ENCODE results near the gene CLPTM1.
"Not testable (repeated sequence)": the region's sequence is repeated elsewhere in the genome, so short reads cannot be mapped to it uniquely, and the experiment has no call there.

Gene CLPTM1

DNA sequence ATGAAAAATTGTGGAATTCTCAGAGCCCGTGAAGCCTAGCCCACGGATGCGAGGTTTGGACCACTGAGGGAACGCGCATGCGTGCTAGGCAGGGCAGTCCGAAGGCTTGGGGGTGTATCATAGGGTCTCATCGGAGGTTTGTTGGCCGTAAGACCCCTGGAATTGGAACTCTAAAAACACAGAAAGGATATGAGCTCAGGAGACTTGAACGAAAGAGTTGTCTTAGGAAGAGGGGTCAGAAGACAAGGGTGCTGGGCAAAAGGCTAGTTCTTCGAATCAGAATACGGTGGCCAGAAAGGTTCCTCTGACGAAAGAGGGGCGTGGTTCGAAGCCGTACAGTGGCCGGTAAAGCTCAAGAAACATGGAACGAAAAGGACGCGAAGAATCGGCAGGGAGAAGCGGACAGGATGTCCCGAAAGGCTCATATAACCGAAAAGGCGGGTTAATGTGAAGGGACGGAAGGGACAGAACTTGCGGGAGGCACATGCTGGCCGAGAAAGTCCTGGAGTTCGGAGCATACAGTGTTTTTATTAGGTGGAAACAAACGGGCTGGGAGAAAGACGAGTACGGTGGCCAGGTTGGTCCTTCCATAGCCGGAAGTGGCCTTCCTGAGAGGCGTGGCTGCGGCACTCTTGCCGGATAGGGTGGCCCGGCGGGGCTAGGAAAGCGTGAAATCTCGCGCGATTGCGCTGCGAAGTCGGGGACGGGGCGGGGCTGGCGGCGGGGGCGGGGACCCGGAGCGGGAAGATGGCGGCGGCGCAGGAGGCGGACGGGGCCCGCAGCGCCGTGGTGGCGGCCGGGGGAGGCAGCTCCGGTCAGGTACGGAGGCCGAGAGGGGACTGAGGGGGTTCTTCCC lies at the start of gene CLPTM1:
Gene CLPTM1 (plus strand): TSS at position 732 of the 856 bp plus-strand sequence. CDS start 16 bp downstream, at position 748.
- DNase-seq = peak; percentile 93

DNA sequence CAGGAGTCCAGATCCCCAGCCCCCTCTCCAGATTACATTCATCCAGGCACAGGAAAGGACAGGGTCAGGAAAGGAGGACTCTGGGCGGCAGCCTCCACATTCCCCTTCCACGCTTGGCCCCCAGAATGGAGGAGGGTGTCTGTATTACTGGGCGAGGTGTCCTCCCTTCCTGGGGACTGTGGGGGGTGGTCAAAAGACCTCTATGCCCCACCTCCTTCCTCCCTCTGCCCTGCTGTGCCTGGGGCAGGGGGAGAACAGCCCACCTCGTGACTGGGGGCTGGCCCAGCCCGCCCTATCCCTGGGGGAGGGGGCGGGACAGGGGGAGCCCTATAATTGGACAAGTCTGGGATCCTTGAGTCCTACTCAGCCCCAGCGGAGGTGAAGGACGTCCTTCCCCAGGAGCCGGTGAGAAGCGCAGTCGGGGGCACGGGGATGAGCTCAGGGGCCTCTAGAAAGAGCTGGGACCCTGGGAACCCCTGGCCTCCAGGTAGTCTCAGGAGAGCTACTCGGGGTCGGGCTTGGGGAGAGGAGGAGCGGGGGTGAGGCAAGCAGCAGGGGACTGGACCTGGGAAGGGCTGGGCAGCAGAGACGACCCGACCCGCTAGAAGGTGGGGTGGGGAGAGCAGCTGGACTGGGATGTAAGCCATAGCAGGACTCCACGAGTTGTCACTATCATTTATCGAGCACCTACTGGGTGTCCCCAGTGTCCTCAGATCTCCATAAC lies 49.6 kb upstream of the CLPTM1 start, which contains the start of gene APOE:
Gene APOE (plus strand): TSS at position 360 of the 724 bp plus-strand sequence. CDS start 829 bp downstream, outside the sequence.
- no peak for DNase-seq

- DNase-seq = no peak
These were observed 47.6 kb upstream of the CLPTM1 start for GRCh38 chr19:44907613-44908012.

GRCh38 chr19:44908074-44908835 lies 46.9 kb upstream of the CLPTM1 start:
- no peak for DNase-seq

GRCh38 chr19:44908836-44909261 lies 46.3 kb upstream of the CLPTM1 start:
- DNase-seq = no peak

- no peak for DNase-seq
These were observed 45.4 kb upstream of the CLPTM1 start for GRCh38 chr19:44909775-44910174.

DNA sequence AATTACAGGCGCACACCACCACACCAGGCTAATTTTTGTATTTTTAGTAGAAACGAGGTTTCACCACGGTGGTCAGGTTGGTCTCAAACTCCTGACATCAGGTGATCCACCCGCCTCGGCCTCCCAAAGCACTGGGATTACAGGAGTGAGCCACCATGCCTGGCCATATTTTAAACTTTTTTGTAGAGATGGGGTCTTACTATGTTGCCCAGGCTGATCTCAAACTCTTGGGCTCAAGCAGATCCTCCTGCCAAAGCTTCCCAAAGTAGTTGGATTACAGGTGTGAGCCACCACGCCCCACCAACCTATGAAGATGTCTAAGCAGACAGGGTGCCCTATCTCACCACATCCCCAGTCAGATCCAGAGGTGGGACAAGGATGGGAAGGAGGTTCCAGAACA lies 43.3 kb upstream of the CLPTM1 start:
- not testable (repeated sequence) for DNase-seq

DNA sequence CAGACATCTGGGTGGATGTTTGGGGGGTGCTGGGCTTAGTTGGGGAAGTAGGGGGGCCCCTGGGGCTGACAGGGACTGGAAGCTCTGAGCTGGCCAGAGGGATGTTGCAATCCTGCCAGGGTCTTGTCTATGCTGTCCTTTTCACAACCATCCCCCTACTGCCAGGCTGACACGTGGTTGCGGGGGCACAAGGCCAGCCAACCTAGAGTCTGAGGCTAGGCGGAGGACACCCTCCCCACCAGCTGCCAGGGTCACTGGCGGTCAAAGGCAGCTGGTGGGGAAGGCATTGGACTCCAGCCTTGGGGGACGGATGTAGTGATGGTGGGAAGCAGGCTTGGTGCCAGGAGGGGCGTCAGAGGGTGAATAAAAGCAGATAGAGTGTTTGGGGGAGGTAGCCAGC lies 42.3 kb upstream of the CLPTM1 start:
- DNase-seq = no peak

DNA sequence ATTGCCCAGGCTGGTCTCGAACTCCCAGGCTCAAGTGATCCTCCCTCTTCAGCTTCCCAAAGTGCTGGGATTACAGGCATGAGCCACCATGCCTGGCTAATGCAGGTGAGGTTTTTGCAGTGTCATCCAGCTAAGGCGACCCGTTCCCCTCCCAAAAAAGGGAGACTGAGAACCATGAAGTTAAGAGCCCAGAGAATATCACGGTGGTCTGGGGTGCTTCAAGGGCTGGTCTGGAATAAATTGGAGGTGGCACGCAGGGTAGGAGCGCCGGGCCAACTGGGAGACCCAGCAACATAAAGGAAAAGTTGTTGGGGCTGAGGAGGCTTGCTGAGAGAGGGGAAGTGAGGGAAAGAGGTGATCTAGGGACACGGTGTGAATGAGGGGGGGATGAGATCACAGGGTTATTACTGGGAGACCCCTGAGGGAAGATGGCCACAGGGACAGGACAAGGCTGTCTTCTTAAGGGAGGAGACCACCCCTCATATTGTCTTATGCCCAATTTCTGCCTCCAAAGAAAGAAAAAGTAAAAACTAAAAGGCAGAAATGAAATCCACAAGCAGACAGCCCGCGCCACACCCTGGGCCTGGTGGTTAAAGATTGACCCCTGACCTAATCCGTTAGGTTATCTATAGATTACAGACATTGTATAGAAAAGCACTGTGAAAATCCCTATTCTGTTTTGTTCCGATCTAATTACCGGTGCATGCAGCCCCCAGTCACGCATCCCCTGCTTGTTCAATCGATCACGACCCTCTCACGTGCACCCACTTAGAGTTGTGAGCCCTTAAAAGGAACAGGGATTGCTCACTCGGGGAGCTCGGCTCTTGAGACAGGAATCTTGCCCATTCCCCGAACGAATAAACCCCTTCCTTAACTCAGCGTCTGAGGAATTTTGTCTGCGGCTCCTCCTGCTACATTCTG lies 41.4 kb upstream of the CLPTM1 start:
- not testable (repeated sequence) for DNase-seq

DNA sequence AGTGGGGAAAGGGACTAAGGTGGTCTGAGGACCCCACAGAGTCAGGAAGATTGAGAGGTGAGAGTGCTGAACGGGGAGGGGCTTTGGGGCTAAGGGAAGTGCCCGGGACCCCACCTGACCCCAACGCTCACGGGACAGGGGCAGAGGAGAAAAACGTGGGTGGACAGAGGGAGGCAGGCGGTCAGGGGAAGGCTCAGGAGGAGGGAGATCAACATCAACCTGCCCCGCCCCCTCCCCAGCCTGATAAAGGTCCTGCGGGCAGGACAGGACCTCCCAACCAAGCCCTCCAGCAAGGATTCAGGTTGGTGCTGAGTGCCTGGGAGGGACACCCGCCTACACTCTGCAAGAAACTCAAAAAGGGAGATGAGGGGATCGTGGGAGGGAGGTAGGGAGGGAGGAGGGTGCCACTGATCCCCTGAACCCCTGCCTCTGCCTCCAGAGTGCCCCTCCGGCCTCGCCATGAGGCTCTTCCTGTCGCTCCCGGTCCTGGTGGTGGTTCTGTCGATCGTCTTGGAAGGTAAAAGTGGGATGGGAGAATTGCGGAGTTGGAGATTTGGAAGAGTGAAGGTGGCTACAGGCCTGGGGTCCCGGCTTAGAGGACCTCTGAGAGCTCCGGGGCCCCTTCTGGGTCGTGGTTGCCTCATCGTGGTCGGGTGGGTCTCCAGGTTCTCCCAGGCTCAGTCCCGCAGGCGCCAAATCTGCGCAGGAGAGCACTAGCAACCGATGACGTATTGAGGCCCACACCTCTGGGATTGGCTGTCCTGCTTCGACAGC lies 40.6 kb upstream of the CLPTM1 start, which contains the start of gene APOC1:
Gene APOC1 (plus strand): TSS at position 176 of the 774 bp plus-strand sequence. CDS start 284 bp downstream, at position 460.
- peak; percentile 82 for DNase-seq

- DNase-seq = no peak
These were observed 30.9 kb upstream of the CLPTM1 start for GRCh38 chr19:44924243-44924725.

DNA sequence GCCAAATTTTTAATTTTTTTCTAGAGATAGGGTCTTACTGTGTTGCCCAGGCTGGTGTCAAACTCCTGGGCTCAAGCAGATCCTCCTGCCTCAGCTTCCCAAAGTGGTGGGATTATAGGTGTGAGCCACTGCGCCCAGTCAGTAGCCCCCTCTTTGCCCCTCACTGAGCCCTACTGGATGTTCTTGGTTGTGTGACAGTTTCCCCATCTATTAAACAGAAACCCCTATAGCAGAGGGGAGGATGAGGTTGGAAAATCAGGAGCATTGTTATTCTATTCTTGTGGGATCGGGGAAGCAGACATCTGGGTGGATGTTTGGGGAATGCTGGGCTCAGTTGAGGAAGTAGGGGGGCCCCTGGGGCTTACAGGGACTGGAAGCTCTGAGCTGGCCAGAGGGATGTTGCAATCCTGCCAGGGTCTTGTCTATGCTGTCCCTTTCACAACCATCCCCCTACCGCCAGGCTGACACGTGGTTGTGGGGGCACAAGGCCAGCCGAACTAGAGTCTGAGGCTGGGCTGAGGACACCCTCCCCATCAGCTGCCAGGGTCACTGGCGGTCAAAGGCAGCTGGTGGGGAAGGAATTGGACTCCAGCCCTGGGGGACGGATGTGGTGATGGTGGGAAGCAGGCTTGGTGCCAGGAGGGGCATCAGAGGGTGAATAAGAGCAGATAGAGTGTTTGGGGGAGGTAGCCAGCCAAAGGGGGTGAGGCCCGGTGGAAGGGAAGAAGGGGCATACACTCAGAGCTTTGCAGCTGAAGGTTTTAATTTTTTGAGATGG lies 29.9 kb upstream of the CLPTM1 start:
- no peak for DNase-seq

GRCh38 chr19:44926245-44927077 lies 28.7 kb upstream of the CLPTM1 start:
- DNase-seq = not testable (repeated sequence)

DNA sequence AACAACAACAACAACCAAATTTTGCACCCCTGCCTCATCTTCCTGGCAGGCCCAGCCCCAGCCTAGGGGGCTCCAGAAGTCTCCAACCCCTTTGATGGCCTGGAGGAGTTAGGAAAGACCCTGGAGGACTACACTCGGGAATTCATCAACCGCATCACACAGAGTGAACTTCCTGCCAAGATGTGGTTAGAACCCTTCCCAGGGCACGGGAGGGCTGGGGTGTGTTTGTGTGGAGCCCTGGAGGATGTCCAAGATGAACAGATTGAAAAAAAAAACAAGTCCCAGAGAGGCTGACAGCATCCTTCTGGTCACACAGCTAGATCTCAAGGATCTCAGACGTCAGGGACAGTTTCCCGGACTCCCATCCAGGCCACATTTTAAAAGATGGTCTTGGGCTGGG lies 27.4 kb upstream of the CLPTM1 start:
- no peak for DNase-seq

DNA sequence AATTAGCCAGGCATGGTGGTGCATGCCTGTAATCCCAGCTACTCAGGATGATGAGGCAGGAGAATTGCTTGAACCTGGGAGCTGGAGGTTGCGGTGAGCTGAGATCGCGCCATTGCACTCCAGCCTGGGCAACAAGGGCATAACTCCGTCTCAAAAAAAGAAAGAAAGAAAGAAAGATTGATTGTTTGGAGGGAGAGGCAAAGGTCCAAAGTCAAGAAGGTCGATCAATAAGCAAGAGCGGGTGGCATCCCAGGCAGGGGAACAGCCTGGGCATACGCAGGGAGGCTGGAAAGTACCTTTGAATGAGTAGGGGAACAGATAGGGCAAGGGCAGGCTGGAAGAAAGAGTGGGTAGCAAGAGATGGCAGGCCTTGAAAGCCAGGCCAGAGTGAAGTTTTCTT lies 25.1 kb upstream of the CLPTM1 start:
- DNase-seq = no peak

DNA sequence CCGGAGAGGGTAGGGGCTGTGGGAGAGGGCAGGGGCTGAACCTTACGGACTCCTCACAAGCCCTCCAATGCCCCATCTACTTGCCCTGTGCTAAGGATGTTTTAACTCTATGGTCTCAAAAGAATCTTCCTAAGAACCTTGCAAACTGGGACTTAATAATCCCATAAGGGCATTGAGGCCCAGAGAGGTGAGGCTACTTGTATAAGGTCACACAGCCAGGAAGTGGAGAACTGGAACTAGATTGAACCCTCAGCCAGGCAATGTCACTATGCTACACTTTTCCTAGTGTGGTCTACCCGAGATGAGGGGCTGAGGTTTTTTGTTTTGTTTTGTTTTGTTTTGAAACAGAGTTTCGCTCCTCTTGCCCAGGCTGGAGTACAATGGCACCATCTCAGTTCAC lies 23.6 kb upstream of the CLPTM1 start:
- no peak for DNase-seq

DNA sequence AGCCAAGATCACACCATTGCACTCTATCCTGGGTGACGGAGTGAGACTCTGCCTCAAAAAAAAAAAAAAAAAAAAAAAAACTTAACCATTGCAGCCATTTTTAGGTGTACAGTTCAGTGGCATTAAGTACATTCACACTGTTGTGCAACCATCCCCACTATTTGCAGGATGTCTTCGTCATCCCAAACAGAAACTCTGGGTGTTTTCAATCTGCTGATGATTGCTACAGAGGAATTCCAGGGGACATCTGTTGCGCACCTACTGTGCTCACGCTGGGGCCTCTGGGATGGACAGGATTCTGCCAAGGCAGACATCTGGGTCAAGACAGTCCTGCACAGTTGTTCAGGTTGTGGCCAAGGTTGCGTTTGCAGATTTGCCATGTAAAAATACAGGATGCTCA lies 15.5 kb upstream of the CLPTM1 start:
- DNase-seq = no peak

DNA sequence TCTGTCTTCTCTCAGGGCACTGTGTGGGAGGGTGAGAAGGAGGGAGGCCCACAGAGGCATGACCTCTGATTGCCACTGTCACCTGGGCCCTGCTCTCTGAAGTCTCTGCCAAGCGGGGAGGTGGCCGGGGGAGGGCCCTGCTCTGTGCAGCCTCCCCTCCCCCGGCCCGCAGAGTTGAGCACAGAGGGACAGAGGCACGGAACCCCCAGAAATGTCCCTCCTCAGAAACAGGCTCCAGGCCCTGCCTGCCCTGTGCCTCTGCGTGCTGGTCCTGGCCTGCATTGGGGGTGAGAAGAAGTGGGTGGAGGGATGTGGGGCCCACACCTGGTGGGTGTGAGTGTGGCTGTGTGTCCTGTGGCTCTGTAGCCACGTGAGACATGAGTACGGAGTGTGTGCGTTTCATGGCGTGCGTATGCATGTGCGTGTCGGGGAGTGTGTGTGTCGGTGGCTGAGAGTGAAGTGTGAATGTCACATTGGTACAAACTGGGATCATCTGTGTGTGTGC lies 13.1 kb upstream of the CLPTM1 start, which contains the start of gene APOC4:
Gene APOC4 (plus strand): TSS at position 171 of the 505 bp plus-strand sequence. CDS start 41 bp downstream, at position 212.
- DNase-seq = no peak

DNA sequence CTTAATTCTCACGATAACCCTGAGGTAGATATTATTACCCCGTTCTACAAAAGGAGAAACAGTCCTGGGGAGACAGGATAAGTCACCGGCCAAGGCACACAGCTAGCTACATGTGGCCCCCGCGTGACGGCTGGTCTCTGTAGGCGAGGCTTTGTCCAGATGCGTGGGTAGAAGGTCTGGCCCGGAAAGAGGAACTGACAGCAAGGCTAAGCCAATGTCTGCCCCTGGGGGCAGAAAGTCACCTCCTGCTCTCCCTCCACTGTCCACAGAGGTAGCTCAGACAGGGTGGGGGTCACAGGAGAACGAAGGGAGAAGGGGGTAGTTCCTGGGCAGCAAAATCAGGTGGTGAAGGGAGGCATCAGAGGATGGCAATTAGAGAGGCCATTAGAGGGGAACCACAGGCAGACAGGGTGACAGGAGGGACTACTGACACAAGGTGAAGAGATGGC lies 11.4 kb upstream of the CLPTM1 start:
- no peak for DNase-seq

All from NCI-H1105 treated with DMSO at 0.1 percent for 48 hours (cell line).